Measurements from ENCODE around the gene ANKRD34A. TPM values are rescaled to one million over a fixed set of nuclear protein-coding genes. Genes with fewer than 3 reads are reported as not detected.

The ANKRD34A gene
- total RNA-seq, 4 donors from 2014 or later, result 0.32 to 1.7 (median 0.58) TPM

GRCh38 chr1:145994391-145995120 lies 30.2 kb upstream of the ANKRD34A start:
- DNase-seq (ENCODE audit: low spot score), result no peak
- TF ChIP-seq CTCF (IDR thresholded peaks at IDR 0.05), result no peak
- no peak for ATAC-seq (ENCODE audit: low FRiP score)

- DNase-seq (ENCODE audit: low spot score), result no peak
- no peak for ATAC-seq (ENCODE audit: low FRiP score)
- no peak for TF ChIP-seq CTCF (IDR thresholded peaks at IDR 0.05)
Observed at GRCh38 chr1:145993618-145994390, 29.4 kb upstream of the ANKRD34A start.

- TF ChIP-seq CTCF (IDR thresholded peaks at IDR 0.05), result no peak
- DNase-seq (ENCODE audit: low spot score) (no peak), ATAC-seq (ENCODE audit: low FRiP score) (no peak)
Observed at GRCh38 chr1:145992958-145993617, 28.7 kb upstream of the ANKRD34A start.

- DNase-seq (ENCODE audit: low spot score) (no peak), ATAC-seq (ENCODE audit: low FRiP score) (no peak)
- TF ChIP-seq CTCF (IDR thresholded peaks at IDR 0.05), result no peak
Observed at GRCh38 chr1:145992502-145992936, 28.1 kb upstream of the ANKRD34A start.

- no peak for DNase-seq (ENCODE audit: low spot score)
- no peak for ATAC-seq (ENCODE audit: low FRiP score)
- no peak for TF ChIP-seq CTCF (IDR thresholded peaks at IDR 0.05)
Observed at GRCh38 chr1:145991735-145992412, 27.5 kb upstream of the ANKRD34A start.

- no peak for TF ChIP-seq CTCF (IDR thresholded peaks at IDR 0.05)
- no peak for DNase-seq (ENCODE audit: low spot score)
- peak; percentile 21 for ATAC-seq (ENCODE audit: low FRiP score)
Observed at GRCh38 chr1:145990249-145990855, 26.0 kb upstream of the ANKRD34A start.

Measured in omental fat pad (tissue), 4 donors.